CD1c-positive myeloid dendritic cell (primary cell): Measurements from ENCODE around the gene FKBP3.
"Not testable (repeated sequence)": the region's sequence is repeated elsewhere in the genome, so short reads cannot be mapped to it uniquely, and the experiment has no call there.

ENCODE experiments used
- DNase-seq: peaks from one replicate; pipeline ENCODE4 v3.0.0-alpha.2; 2016; ENCODE audit errors: extremely low spot score

The FKBP3 gene

DNA sequence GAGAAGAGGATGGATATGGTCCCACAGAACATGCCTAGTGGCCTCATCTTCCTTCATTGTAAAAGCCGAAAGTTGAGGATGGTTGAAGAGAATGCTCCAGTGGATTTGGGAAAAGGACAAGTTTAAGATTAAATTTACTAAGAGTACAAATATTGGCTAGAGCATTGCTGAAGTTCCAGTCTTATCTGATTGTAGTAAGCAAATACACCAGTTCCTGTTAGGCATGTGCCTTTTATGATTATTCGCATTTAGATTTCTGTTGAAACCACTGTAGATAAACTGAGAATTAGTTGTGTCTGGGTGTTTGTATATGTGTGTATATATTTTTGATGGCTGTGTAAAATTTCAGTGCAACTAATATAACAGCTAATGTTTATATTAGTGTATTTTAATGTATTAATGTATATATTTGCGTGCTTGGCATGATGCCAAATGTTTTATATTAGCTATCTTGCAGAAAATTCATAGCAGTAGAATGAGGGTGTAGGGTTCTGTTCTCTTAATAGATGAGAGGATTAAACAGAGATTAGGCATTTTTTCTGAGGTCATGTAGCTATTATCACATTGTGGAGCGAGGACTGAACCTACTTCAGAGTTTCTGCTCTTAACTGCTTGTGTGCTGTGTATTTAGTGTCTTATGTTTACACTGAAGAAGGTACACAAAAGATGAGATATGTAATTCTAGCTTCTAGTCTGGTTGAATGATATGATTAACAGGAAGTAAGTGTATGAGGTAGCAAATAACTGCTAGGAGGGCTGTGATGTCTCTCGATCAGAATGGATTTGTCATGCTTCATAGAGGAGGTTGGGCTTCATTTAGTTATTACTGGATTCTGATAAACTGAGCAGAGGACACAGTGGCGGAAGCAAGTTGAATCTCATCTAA, 21.1 kb downstream of the FKBP3 start:
- no peak for DNase-seq

DNA sequence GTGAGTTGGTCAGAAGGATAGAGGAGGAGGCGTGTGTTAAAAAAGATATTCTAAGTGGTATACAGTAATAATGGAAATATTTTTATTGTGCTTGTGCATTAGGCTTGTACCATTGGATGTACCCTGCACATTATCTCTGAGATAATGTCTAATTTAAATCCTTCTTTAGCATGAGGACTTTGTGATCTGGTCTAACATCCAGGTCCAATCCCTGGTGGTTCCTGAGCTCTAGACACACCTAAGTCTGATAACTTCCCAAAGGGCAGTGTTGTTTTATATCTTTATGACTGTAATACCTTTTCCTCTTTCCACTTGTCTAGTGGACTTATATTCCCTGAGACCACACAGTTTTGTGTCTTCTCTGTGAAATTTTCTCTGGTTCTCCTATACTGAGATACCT, 29.7 kb downstream of the FKBP3 start:
- DNase-seq: no peak

DNA sequence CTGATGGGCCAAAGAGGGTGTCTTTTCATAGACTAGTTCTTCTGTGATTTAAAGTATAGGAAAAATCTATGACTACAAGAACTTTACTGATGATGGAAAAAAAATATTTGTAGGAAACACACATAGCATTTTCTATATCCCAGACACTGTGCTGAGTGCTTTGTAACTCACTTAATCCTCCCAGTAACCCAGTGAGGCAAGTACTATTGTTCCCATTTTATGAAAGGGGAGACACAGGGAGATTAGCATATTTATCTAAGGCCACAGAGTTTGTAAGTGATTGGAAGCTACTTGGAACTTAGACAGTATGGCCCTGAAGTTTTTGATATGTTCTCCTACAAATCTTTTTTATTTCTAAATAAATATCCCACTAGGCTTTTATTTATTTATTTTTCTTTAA, 30.5 kb downstream of the FKBP3 start:
- DNase-seq: no peak

DNA sequence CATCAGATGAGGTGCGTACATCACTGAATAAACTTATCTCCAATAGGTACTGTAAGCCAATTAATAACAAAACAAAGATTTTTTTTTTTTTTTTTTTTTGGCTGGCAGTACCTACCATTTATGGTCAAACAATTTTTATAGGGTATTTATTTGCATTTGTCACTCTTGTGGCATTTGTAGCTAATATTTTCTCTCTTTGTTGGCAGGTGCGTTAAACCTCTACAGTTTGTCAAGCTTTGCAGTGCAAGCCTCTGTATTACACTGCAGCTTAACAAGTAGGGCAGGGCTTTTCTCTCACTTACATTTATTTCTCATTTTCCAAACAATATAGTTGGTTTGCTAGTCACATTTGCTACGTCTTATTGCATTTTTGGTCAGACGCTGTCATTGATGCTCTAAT, 38.1 kb downstream of the FKBP3 start:
- DNase-seq: no peak

DNA sequence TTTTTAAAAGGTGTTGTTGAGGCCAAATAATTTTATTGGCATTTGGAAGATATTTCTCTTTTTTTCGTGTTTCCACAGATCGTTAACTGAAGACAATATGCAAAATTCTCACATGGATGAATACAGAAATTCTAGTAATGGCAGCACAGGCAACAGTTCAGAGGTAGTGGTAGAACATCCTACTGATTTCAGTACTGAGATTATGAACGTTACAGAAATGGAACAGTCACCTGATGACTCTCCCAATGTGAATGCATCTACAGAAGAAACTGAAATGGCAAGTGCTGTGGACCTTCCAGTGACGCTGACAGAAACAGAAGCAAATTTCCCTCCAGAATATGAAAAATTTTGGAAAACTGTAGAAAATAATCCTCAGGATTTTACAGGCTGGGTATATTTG, 39.1 kb downstream of the FKBP3 start:
- no peak for DNase-seq

DNA sequence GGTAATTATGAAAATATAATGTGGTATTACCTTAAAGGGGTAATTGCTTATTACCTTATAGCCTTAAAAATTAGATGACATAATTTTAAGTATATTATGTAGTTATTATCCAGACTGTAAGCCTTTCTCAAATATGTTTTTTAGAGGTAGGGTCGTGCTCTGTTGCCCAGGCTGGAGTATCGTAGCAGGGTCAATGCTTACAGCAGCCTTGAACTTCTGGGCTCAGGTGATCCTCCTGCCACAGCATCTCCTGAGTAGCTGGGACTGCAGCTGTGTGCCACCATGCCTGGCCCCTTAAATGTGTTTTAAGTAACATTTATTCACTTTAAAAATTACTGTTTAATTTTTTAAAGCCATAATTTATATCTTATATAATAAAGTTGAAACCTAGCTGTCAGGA, 40.0 kb downstream of the FKBP3 start:
- DNase-seq: no peak

DNA sequence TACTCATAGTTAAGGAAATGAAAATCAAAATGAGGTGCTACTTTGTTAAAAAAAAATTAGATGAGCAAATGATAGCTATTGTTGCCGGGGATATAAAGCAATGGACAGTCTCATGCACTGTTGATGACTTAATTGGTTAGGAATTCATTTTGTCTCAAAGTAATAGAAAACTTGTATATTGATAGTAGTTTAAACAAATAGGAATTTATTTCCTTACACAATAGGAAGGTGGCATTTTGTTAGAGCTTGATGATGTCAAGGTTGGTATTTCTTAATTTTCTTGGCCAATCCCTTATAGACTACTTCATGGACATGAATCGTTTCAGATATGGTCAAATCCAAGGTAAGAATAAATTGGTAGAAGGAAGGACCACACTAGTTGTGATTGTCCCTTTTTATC, 42.6 kb downstream of the FKBP3 start:
- no peak for DNase-seq

DNA sequence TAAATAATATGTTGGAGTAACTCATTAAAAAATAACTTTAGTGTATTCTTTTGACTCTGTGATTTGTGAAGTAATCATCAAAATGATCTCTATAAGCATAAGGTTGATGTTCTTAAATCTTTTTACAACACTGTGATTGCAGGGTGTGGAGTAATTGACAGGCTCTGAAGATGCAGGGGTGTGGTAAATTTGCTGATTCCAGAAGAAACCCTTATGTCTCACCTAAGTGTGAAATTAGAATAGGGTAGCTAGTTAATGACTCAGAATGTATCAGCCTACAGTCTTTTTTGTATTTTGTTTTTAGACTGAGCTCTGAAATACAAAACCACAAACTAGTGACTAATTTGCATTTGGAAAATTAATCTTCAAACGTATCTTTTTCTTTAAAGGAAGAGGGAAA, 44.5 kb downstream of the FKBP3 start:
- no peak for DNase-seq

DNA sequence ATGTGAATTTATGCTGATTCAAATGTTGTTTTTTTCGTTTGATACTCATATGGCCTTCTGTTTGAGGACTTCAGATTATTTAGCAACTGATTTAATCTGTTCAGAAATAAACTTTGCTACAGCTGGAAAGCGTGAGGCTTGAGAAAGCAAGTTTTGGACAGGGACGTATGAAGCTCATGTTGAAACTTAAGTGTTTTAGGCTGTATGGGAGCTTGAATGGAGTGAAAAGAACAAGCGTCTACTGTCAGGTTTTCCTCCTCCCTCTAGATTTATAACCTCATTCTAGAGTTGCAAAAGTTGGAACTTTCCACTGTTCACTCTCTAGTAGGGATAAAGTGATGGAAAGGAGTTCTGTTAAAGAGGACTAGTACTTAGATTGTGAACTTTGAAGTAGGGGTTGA, 49.3 kb downstream of the FKBP3 start:
- DNase-seq: no peak

DNA sequence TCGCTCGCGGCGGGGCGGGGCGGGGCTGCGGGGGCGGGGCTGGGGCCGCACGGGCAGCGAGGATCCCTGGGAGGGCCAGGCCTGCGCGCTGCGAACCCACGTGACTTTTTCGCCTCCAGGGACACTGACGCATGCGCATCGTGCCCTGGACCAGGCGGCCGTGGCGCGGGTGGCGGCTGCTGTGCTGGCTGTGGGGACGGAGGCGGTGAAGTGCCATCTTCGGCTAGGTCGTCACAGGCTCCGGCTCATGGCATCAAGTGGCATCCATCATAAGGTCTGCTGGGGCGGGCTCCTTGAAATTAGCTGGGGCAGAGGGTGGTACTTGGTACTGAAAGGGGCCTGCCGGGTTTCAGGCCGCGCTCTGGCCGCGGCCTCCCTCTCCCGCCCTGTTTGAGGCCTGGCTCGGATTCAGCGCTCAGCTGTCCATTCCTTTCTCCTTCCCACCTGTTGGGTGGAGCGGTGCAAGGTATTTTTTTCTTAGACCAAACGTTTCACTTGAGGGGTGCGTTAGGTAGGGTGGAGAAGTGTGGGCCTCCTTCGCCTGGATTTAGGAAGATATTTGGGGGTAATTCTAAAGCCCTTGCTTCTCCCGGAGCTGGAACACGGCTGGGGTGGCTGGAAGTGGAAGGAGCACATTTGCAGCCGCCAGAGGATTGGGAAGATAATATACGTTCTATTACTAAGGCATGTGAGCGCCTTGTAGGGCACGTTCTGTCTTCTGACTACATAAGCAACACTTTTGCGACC, 50.1 kb downstream of the FKBP3 start, which contains the start of gene PRPF39:
Gene PRPF39 (plus strand): TSS at position 141 of the 747 bp plus-strand sequence. CDS start 11,124 bp downstream, outside the sequence.
- DNase-seq: peak; percentile 98

DNA sequence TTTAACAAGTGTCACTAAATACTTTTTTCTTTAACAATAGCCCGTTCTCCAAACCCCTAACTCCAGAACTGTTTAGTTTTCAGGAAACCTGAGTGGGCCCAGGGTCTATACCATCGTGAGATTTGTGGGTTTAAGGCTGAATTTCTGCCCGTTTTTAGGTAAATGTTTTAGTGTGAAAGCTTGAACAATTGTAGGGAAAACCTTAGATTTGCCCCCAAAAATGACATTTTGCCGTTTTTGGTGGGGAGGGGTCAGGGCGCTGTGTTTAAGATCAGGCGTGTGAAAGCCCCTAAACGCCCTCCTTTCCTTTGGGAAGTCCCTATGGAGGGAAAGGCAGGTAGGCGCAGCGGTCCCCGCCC, 50.7 kb downstream of the FKBP3 start:
- no peak for DNase-seq

DNA sequence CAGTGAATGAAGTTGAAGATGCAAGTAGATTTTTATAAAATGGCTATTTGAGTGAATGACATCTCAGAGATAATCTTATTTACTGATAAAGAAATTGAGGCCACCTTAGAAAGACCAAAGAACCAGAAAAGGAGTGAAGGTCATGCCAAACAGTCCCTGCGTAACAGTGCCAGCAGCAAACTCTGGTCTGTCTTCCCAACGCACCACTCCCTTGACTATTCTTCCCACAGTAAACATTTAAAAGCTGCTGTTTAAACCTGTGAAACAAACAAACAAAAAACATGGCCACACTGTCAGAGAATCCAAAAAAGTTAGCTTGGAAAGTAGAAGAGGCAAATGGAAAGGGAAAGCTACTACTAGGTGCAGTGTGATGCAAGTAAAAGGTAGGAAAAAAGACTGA, 51.9 kb downstream of the FKBP3 start:
- no peak for DNase-seq

DNA sequence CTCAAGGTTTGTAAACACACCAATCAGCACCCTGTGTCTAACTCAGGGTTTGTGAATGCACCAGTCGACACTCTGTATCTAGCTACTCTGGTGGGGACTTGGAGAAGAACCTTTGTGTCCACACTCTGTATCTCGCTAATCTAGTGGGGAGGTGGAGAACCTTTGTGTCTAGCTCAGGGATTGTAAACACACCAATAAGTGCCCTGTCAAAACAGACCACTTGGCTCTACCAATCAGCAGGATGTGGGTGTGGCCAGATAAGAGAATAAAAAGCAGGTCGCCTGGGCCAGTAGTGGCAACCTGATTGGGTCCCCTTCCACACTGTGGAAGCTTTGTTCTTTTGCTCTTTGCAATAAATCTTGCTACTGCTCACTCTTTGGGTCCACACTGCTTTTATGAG, 53.2 kb downstream of the FKBP3 start:
- DNase-seq: not testable (repeated sequence)

DNA sequence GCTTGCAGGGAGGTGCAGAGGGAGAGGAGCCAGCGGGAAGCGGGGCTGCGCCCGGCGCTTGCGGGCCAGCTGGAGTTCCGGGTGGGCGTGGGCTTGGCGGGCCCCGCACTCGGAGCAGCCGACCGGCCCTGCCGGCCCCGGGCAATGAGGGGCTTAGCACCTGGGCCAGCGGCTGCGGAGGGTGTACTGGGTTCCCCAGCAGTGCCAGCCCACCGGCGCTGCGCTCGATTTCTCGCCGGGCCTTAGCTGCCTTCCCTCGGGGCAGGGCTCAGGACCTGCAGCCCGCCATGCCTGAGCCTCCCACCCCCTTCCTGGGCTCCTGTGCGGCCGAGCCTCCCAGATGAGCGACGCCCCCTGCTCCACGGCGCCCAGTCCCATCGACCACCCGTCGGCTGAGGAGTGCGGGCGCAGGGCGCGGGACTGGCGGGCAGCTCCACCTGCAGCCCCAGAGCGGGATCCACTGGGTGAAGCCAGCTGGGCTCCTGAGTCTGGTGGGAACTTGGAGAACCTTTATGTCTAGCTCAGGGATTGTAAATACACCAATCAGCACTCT, 53.8 kb downstream of the FKBP3 start:
- DNase-seq: not testable (repeated sequence)

DNA sequence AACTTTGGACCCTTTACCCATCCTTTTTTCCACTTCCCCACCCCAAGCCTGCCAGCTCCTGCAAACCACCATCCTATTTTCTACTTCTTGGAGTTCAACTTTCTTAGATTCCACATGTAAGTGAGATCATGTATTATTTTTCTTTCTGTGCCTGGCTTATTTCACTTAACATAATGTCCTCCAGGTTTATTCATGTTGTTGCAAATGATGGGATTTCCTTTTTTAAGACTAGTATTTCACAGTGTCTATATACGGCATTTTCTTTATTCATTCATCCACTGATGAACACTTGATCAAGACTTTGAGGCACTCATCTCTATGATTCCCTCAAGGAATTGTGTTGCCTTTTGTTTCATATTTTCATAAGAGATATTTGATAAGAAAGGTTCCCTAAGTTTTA, 56.0 kb downstream of the FKBP3 start:
- no peak for DNase-seq

DNA sequence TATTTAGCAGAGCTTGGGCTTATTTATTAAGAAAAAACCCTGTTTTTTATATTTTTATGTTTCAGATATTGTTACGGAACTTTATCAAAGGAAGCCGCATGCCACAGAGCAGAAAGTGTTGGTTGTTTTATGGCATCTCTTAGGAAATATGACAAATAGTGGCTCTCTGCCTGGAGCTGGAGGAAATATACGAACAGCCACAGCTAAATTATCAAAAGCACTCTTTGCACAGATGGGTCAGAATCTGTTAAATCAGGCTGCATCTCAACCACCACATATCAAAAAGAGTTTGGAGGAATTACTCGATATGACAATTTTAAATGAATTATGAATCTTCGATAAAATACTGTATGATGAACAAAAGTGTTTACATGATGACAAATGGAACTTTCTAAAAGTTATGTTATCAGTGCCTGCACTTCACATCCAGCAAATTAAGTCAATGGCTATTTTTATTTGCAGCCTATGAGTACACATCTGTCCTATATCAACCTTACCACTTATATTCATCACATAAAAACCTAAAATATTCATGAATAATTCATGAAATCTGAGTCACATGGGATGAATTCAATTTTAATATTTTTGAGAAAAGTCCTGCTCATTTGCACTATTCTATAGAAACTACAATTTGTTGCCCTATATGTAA, 60.9 kb downstream of the FKBP3 start:
- no peak for DNase-seq

DNA sequence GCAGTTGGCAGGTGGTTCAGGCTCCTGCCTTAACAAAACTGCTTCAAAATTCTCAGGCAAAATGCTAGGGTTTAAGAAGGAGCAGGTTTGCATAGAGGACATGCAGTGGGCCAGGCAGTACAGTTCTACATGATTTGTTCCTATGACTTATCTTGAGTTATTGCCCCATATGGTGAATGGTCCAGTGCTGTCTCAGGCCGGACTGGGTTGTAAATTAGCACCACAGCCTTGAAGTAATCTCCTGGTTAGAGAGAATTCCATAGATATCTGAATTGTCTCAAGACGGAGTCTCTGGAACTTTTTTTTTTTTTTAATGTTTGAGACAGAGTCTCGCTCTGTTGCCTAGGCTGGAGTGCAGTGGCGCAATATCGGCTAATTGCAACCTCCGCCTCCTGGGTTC, 62.2 kb downstream of the FKBP3 start:
- DNase-seq: no peak

DNA sequence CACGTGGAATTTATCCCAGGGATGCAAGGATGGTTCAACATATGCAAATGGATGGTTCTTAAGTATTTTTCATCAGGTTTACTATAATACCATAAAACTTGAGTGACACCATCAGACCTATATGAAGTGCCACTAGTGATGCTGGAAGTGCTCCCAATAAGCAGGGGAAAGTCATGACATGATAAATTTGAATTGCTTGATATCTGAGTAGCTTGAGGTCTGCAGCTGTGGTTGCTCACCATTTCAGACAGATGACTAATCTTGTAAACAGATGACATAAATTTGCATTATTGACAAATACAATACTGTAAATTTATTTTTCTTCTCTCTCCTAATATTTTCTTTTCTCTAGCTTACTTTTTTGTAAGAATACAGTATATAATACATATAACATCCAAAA, 64.1 kb downstream of the FKBP3 start:
- DNase-seq: no peak

DNA sequence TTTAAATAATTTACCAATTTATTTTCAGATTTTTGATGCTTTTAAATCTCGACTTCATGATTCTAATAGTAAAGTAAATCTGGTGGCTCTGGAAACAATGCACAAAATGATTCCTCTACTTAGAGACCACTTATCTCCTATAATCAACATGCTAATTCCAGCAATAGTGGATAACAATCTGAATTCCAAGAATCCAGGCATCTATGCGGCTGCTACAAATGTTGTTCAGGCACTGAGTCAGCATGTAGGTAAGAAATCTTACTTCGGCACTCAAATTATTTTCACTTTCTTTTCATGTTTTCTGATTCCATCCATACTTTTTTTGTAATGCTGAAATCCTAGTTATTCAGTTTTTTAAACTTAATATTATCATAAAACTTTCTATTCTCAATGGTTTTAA, 65.9 kb downstream of the FKBP3 start:
- no peak for DNase-seq

DNA sequence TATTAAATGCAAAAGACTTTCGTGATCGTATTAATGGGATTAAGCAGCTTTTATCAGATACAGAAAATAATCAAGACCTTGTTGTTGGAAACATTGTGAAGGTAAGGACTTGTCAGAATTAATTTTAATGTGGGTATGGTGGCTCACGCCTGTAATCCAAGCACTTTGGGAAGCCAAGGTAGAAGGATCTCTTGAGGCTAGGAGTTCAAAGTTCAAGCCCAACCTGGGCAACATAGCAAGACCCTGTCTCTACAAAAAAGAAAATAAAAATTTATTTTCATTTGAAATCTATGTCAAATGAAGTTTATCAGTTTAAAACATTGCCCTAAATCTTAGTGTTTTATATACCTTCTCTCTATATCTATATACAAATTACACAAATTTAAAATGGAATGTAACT, 67.6 kb downstream of the FKBP3 start:
- no peak for DNase-seq

DNA sequence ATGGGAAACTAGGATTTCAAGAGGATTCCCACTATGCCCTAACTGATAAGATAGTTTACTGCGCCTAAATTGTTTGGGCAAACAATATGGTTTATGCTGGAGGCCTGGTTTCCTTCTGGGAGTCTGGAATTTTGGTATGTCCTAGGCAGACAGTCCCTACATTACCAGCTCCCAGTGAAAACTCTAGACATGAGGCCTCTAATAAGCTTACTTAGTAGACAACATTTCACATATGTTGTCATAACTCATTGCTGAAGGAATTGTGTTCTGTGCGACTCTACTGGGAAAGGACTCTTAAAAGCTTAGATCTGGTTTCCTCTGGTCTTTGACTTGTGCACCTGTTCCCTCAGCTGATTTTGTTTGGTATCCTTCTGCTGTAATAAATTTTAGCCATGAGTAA, 68.3 kb downstream of the FKBP3 start:
- no peak for DNase-seq
